GM04504 (cell line): ENCODE data around the gene OR4A16.

Source experiments
- DNase-seq: peaks from one replicate; pipeline ENCODE4 v3.0.0-alpha.2; 2012; ENCODE audit warnings: low read depth

OR4A16 gene

GRCh38 chr11:55342901-55343300 lies at the start of gene OR4A16:
Gene OR4A16 (plus strand): TSS chr11:55343201. CDS start chr11:55343201, 0 bp downstream.
- no peak for DNase-seq

GRCh38 chr11:55324500-55324899 lies 18.5 kb upstream of the OR4A16 start:
- DNase-seq = no peak

GRCh38 chr11:55345306-55345705 lies 2.3 kb downstream of the OR4A16 start:
- DNase-seq = no peak

- no peak for DNase-seq
These were observed 6.0 kb downstream of the OR4A16 start for GRCh38 chr11:55349032-55349431.

GRCh38 chr11:55357560-55358184 lies 14.7 kb downstream of the OR4A16 start:
- DNase-seq = no peak

- no peak for DNase-seq
These were observed 24.7 kb downstream of the OR4A16 start, which contains the start of gene OR4A15 for GRCh38 chr11:55367674-55368073. Gene OR4A15 (plus strand): TSS chr11:55367974. CDS start chr11:55367974, 0 bp downstream.
